Endothelial cell (in vitro differentiated cells): ENCODE measurements around the gene XBP1. TPM values are rescaled to one million over a fixed set of nuclear protein-coding genes. Genes with fewer than 3 reads are reported as not detected.
"Not testable (repeated sequence)": the region's sequence is repeated elsewhere in the genome, so short reads cannot be mapped to it uniquely, and the experiment has no call there.

Experiments
- DNase-seq: peaks from one replicate; pipeline ENCODE4 v3.0.0; 2021; ENCODE audit warnings: low spot score
- H3K27ac Mint-ChIP-seq: one replicate; pipeline ENCODE4 v1.8.0; 2021; ENCODE audit warnings: mixed read lengths, inconsistent platforms; ENCODE audit not compliant: unreplicated experiment
- H3K27me3 Mint-ChIP-seq: one replicate; pipeline ENCODE4 v1.8.0; 2021; ENCODE audit warnings: mild to moderate bottlenecking, moderate library complexity, mixed read lengths, inconsistent platforms; ENCODE audit not compliant: unreplicated experiment
- H3K36me3 Mint-ChIP-seq: one replicate; pipeline ENCODE4 v1.8.0; 2021; ENCODE audit warnings: mild to moderate bottlenecking, low read depth, mixed read lengths, inconsistent platforms; ENCODE audit not compliant: unreplicated experiment
- H3K4me1 Mint-ChIP-seq: one replicate; pipeline ENCODE4 v1.8.0; 2021; ENCODE audit warnings: mild to moderate bottlenecking, mixed read lengths, inconsistent platforms; ENCODE audit not compliant: unreplicated experiment
- H3K4me3 Mint-ChIP-seq: one replicate; pipeline ENCODE4 v1.8.0; 2021; ENCODE audit warnings: mild to moderate bottlenecking, mixed read lengths, inconsistent platforms; ENCODE audit not compliant: unreplicated experiment
- H3K9me3 Mint-ChIP-seq: one replicate; pipeline ENCODE4 v1.8.0; 2021; ENCODE audit warnings: mixed read lengths, inconsistent platforms; ENCODE audit not compliant: unreplicated experiment
- CTCF ChIP-seq: fragments of 200-600 bp; sonication (generic); IDR thresholded peaks from one replicate; pipeline ENCODE4 v1.5.0; 2021; ENCODE audit warnings: antibody characterized with exemption; ENCODE audit not compliant: unreplicated experiment
- long read RNA-seq: library from polyadenylated mRNA; unstranded; transcript quantifications from one replicate; pipeline ENCODE4 v2.0.0, GENCODE V29; 2020; ENCODE audit not compliant: unreplicated experiment
- total RNA-seq: library from RNA; stranded (reverse); fragmentation: NEBNext Ultra II Directional; extraction: Animal tissue kit (Norgen Biotek cat#: 25700); gene quantifications from one replicate; pipeline ENCODE4 v1.2.1, GENCODE V29; 2021; ENCODE audit not compliant: unreplicated experiment

Gene XBP1
- total RNA-seq: 71.3 TPM
- long read RNA-seq, transcript XBP1-201 (5 exons, 1,850 nt): major isoform, 115 of 120 reads
- long read RNA-seq, partial matches to known transcripts: 1 of 120 reads
- long read RNA-seq, other reads (novel, unspliced or antisense): 2 of 120 reads

- Mint-ChIP-seq H3K27ac (peak within 1 kb of the TSS; percentile 99), H3K4me3 (peak within 1 kb of the TSS; percentile 98), H3K4me1 (peaks cover 42% of the 10 kb centered on the region), H3K9me3 (no peaks in the 10 kb centered on the region), H3K36me3 (peaks cover 16% of the 10 kb centered on the region), H3K27me3 (peaks cover 6% of the 10 kb centered on the region)
- no peak for TF ChIP-seq CTCF
- peak; percentile 95 for DNase-seq
Observed at GRCh38 chr22:28800308-28801041, at the start of gene XBP1. Gene XBP1 (minus strand): TSS chr22:28800569.

- Mint-ChIP-seq H3K27me3 (peaks cover 2% of the 10 kb centered on the region), H3K27ac (no peak overlapping the region), H3K4me3 (no peak overlapping the region), H3K9me3 (no peaks in the 10 kb centered on the region), H3K36me3 (peaks cover 8% of the 10 kb centered on the region), H3K4me1 (no peaks in the 10 kb centered on the region)
- TF ChIP-seq CTCF: no peak
- DNase-seq: no peak
Observed at GRCh38 chr22:28846994-28847393, 46.6 kb upstream of the XBP1 start.

- H3K27me3 Mint-ChIP-seq, H3K27ac Mint-ChIP-seq, H3K4me3 Mint-ChIP-seq, H3K9me3 Mint-ChIP-seq, DNase-seq, H3K36me3 Mint-ChIP-seq, H3K4me1 Mint-ChIP-seq: not testable (repeated sequence)
Observed at GRCh38 chr22:28844277-28844676, 43.9 kb upstream of the XBP1 start.

- DNase-seq: no peak
- Mint-ChIP-seq H3K36me3 (peaks cover 8% of the 10 kb centered on the region), H3K4me3 (no peak overlapping the region), H3K4me1 (peaks cover 3% of the 10 kb centered on the region), H3K27ac (no peak overlapping the region), H3K27me3 (no peaks in the 10 kb centered on the region), H3K9me3 (no peaks in the 10 kb centered on the region)
- TF ChIP-seq CTCF: no peak
Observed at GRCh38 chr22:28843633-28844032, 43.3 kb upstream of the XBP1 start.

- peak; percentile 43 for TF ChIP-seq CTCF
- no peak overlapping the region for H3K27ac Mint-ChIP-seq
- H3K9me3 Mint-ChIP-seq: no peaks in the 10 kb centered on the region
- no peak for DNase-seq
- peaks cover 3% of the 10 kb centered on the region for H3K4me1 Mint-ChIP-seq
- H3K4me3 Mint-ChIP-seq: no peak overlapping the region
- no peaks in the 10 kb centered on the region for H3K27me3 Mint-ChIP-seq
- H3K36me3 Mint-ChIP-seq: peaks cover 2% of the 10 kb centered on the region
Observed at GRCh38 chr22:28841111-28841510, 40.7 kb upstream of the XBP1 start.
